Measurements from ENCODE around the gene CYB561.

Gene CYB561, protein sequence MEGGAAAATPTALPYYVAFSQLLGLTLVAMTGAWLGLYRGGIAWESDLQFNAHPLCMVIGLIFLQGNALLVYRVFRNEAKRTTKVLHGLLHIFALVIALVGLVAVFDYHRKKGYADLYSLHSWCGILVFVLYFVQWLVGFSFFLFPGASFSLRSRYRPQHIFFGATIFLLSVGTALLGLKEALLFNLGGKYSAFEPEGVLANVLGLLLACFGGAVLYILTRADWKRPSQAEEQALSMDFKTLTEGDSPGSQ

GRCh38 chr17:63445954-63446752, at the start of gene CYB561:
TSS of gene CYB561 (minus strand) at chr17:63446306. CDS start at chr17:63437547, 8,759 bp downstream.
- FAIRE-seq (no peak), DNase-seq (ENCODE audit: insufficient read length, low spot score) (peak; percentile 78)
- no peak; the same call in 1 of the 2 replicates for TF ChIP-seq POLR2A (IDR thresholded peaks at IDR 0.05; ENCODE audit: low read depth, low read length)

DNA sequence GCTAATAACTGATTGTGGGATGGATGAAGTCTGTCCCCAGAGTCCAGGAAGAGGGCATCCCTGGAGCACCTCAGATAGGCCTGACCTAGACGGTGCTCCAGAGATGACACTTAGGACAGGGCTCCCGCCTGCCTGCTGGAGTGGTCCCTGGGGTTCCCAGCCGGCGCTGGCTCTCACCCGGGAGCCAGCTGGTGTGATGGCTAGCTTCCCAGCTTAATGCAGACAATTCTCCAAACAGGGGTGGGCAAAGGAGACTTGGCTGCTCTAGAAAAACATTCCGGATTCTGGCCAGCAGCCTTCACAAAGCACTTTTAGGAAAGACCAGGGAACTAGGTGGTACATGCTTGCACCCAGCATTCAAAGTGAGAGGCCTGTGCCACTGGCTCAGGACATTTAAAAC, 49.4 kb upstream of the CYB561 start:
- no peak for TF ChIP-seq POLR2A (IDR thresholded peaks at IDR 0.05; ENCODE audit: low read depth, low read length)
- FAIRE-seq: no peak
- DNase-seq (ENCODE audit: insufficient read length, low spot score): no peak

DNA sequence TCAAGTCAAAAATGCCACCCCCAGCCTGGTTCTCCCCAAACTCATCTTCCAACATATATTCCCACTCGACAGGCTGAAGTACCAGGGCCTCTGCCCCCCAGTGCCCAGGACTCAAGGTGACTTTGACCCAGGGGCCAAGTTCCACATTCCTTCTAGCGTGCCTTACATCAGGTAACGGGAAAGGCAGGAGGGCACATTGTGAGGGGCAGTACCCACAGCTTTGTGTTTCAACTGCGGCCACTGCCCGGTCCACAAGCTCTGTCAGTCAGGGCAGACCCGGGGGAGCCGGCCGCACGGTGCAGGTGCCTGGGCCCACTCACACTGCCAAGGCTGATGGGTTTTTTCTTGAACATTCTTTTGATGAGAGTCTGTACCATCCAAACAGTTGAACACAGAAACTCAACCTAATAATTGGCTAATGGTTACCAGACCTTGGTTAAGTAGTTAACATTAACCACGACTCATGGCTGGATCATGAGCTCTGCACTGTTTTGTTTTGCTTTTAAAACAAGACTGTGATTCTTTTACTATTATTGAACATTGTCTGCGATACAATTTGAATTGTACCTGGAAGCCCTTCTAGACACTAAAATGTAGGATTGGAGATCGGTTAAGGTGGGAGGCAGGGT, 48.3 kb upstream of the CYB561 start:
- FAIRE-seq: no peak
- no peak for TF ChIP-seq POLR2A (IDR thresholded peaks at IDR 0.05; ENCODE audit: low read depth, low read length)
- DNase-seq (ENCODE audit: insufficient read length, low spot score): no peak

DNA sequence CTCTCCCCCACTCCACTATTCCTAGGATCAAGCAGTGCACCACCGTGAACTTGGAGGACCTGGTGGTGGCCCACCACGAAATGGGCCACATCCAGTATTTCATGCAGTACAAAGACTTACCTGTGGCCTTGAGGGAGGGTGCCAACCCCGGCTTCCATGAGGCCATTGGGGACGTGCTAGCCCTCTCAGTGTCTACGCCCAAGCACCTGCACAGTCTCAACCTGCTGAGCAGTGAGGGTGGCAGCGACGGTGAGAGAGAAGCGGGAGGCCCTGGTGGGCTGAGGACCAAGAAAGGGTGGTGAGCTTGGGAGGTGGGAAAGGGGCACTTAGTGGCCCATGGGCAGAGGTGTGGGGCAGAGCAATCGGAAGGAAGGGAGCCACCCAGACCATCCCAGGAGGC, 47.3 kb upstream of the CYB561 start:
- FAIRE-seq: no peak
- DNase-seq (ENCODE audit: insufficient read length, low spot score): no peak
- TF ChIP-seq POLR2A (IDR thresholded peaks at IDR 0.05; ENCODE audit: low read depth, low read length): no peak

- TF ChIP-seq POLR2A (IDR thresholded peaks at IDR 0.05; ENCODE audit: low read depth, low read length): no peak
- DNase-seq (ENCODE audit: insufficient read length, low spot score): no peak
- no peak for FAIRE-seq
Observed at GRCh38 chr17:63492940-63493339, 46.8 kb upstream of the CYB561 start.

DNA sequence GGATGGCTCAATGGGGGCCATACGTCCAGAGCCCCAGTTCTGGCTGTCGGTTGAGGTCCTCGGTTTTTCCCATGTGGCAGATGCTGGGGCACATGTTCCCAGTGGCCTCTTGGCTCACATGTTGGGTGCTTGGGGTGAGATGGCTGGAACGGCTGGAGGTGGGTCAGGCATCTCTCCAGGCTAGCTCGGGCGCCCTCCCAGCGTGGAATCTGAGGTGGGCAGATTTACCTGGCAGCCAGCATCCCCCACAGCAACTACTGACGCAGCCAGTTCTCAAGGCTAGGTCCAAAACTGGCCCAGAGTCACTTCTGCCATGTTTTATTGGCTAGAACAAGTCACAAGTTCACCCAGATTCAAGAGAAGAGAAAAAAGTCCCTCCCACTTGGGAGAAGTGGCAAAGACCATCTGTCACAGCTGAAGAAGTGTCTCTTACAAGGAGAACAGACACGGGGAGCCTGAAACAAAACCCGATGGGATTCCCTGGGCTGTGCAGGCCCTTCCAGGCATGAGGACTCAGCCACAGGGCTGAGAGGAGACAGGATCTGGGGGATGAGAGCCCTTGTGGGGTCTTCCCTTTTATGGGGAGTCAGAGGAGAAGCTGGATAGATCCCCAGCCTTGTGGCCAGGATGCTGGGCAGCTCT, 46.0 kb upstream of the CYB561 start:
- no peak for TF ChIP-seq POLR2A (IDR thresholded peaks at IDR 0.05; ENCODE audit: low read depth, low read length)
- no peak for DNase-seq (ENCODE audit: insufficient read length, low spot score)
- no peak for FAIRE-seq

- TF ChIP-seq POLR2A (IDR thresholded peaks at IDR 0.05; ENCODE audit: low read depth, low read length): no peak
- FAIRE-seq (no peak), DNase-seq (ENCODE audit: insufficient read length, low spot score) (no peak)
Observed at GRCh38 chr17:63491413-63491812, 45.3 kb upstream of the CYB561 start.

GRCh38 chr17:63490858-63491400, 44.8 kb upstream of the CYB561 start:
- FAIRE-seq: no peak
- no peak for DNase-seq (ENCODE audit: insufficient read length, low spot score)
- TF ChIP-seq POLR2A (IDR thresholded peaks at IDR 0.05; ENCODE audit: low read depth, low read length): no peak

DNA sequence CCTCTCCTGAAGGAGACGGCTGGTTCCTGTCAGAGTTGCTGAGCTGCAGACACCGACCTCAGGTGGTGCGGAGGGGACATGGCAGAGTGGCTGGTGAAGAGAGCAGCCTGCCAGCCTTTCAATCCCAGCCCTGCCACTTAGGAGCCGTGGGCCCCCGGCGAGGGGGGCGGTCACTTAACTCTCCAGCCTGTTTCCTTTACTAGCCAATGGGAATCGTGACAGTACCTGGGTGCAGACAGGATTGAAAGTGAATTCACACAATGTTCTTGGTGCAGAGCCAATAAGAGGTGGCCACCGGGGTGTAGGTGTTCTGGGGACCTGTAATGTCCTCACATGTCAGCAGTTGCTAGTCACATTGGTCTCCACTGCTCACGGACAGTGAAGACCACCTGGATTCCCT, 44.2 kb upstream of the CYB561 start:
- FAIRE-seq (no peak), DNase-seq (ENCODE audit: insufficient read length, low spot score) (no peak)
- TF ChIP-seq POLR2A (IDR thresholded peaks at IDR 0.05; ENCODE audit: low read depth, low read length): no peak

DNA sequence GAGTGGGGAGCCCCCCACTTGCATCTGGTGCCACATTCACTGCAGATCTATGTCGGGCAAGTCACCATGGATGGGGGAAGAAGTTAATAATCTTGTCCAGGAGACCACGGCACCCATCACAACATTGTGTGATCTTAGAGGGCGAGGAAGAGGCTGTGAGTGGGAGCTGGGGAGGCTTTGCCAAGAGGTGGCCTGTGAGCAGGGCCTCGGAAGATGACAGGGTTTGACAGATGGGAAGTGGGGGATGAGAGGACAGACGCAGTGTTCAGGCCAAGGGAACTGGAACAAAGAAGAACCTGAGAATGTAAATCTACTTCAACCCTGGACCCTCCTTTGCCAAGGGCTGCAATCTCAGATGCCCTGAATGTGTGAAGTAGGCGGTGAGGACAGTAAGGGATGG, 43.2 kb upstream of the CYB561 start:
- DNase-seq (ENCODE audit: insufficient read length, low spot score): no peak
- TF ChIP-seq POLR2A (IDR thresholded peaks at IDR 0.05; ENCODE audit: low read depth, low read length): no peak
- FAIRE-seq: no peak

GRCh38 chr17:63488851-63489250, 42.7 kb upstream of the CYB561 start:
- DNase-seq (ENCODE audit: insufficient read length, low spot score): no peak
- TF ChIP-seq POLR2A (IDR thresholded peaks at IDR 0.05; ENCODE audit: low read depth, low read length): no peak
- no peak for FAIRE-seq

DNA sequence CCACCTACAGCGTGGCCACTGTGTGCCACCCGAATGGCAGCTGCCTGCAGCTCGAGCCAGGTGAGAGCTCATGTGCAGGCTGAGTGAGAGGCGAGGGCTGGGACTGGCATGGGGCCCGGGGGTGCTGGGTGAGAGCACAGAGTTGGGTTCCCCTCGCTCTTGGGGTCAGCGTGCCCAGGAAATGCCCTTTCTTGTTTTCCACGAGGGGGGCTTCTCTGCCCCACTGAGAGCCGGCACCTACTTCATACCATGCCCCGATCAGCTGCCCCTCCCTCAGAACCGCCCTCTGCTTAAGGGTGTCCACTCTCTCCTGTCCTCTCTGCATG, 40.9 kb upstream of the CYB561 start:
- DNase-seq (ENCODE audit: insufficient read length, low spot score) (no peak), FAIRE-seq (no peak)
- TF ChIP-seq POLR2A (IDR thresholded peaks at IDR 0.05; ENCODE audit: low read depth, low read length): no peak

GRCh38 chr17:63486317-63487013, 40.4 kb upstream of the CYB561 start:
- FAIRE-seq: no peak
- TF ChIP-seq POLR2A (IDR thresholded peaks at IDR 0.05; ENCODE audit: low read depth, low read length): no peak
- no peak for DNase-seq (ENCODE audit: insufficient read length, low spot score)
